GM18873 (cell line): ENCODE results near the gene SLC7A11.

Experiments
- ATAC-seq: cut with Tn5 transposase; IDR thresholded peaks from one replicate; pipeline ENCODE4 v1.9.1; 2021; ENCODE audit warnings: mild to moderate bottlenecking, moderate library complexity, moderate number of reproducible peaks; ENCODE audit not compliant: unreplicated experiment, low FRiP score

SLC7A11 gene

DNA sequence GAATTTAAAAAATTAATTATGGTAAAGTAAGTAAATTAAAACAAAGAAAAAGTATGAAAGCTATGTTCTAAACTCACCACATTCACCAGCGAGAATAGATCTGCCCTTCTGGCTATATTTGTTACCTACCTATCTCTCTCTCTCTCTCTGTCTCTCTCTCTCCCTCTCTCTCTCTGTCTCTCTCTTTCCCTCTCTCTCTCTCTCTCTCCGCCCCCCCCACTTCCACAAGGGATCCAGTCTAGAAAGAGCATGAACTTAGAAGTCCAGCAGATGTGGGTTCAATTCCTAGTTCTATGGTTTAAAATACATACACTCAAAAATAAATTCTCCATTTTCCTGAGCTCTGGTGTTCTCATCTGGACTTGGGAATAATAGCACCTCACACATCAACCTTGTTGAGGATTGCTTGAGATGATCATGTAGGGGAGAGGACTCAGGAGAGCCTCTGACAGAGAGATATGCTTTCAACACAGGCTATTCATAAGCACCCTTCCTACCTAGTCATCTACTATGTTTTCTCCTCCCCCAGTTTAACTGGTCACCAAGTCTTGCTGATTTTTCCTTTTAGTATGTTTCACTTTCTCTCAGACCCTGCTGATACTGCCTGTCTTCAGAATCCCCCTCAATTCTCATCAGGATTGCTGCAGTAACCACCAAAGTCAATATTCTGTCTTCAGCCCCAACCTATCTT lies 64.7 kb downstream of the SLC7A11 start:
- ATAC-seq, result peak; percentile 57

DNA sequence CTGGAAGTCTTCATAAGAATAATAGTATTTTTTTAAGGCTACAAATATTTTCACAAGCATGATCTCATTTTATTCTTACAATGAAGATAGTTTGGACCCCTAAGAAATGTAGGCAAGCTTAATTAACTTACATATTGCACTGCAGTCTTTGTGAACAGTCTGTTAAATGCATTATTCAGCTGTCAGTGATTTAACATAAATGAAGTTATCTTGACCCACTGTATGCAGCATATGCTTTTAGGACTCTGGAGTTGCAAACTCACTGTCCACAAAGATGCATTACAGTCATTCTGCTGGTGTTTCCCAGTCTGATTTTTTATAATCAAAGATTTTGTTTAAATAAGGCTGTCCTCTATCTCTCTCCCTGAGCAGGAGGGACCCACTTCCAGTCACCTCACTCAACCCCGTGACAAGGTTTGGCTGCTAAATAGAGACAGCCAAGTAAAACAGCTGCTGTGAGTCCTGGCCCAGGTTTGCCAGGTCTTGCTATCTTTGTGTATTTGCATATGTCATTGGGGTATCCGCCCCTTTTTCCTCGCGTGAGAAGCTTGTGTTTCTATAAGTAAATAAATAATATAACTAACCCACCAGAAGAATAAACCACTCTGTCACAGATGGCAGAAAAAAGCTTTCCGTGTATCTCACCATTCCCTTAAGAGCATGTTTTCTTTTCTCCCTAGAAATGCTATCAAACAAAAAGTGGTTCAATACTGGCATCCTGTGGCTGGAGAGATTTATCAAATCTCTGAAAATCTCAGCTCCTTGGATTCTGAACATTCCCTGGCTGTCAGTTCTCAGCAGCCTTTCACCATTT lies 67.0 kb downstream of the SLC7A11 start:
- no peak for ATAC-seq

- ATAC-seq, result no peak
These were observed 77.9 kb downstream of the SLC7A11 start for GRCh38 chr4:138164208-138164607.

- ATAC-seq, result no peak
These were observed 79.0 kb downstream of the SLC7A11 start for GRCh38 chr4:138163171-138163570.

DNA sequence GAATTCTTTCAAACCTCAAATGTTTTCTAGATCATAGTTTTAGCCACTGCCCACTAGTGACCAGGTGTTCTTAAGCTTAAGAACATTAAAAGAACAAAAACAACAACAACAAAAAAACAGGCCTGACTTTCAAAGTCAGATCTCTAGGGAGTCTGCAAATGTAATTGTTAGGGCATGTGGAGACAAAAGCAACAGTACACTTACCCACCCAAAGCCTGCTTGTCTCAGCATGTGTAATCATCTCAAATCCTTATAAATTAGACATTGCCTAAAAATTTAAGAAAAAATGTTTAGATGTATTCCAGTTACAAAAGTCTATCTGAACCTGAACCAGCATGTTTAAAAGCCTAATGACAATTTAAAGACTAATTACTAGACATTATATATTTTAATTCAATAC lies 79.9 kb downstream of the SLC7A11 start:
- no peak for ATAC-seq

DNA sequence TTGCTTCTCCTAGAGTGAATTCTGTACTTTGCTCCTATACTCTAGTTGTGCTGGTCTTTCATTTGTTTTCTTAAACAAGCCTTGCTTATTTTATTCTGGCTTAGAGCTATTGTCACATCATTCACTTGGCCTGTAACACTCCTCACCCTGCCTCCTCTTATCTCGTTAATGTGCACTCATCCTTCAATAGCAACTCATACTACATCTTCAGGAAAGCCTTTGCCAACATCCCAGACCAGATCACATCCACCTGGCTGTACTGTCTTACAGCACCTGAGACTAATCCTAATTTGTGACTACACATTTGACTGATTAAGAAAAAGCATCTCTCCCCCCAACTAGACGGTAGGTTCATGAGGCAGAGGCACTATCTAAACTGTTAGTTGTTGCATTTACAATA lies 80.8 kb downstream of the SLC7A11 start:
- ATAC-seq, result no peak

DNA sequence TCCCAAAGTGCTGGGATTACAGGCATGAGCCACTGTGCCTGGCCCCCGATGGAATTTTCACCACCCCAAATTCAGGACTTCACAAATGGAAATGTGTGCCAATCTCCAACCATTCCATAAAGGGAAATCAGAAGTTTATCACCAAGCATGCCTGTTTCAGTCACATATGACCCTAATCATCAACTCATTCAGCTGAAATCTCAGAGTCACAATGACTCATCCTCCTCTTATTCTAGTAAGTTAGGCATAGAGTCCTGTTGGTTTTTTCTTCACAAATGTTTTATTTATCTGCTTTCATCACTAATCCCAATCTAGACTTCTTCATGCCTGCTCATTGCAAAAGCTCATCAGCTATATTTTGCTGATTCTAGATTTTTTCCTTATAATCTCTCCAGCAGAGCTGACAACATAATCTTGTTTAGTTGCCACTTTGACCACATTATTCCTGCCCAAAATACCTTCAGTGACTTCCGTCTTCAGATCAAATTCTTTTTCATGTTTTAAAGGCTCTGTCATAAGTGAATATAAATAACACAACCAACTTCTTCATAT lies 83.3 kb downstream of the SLC7A11 start:
- ATAC-seq, result no peak

DNA sequence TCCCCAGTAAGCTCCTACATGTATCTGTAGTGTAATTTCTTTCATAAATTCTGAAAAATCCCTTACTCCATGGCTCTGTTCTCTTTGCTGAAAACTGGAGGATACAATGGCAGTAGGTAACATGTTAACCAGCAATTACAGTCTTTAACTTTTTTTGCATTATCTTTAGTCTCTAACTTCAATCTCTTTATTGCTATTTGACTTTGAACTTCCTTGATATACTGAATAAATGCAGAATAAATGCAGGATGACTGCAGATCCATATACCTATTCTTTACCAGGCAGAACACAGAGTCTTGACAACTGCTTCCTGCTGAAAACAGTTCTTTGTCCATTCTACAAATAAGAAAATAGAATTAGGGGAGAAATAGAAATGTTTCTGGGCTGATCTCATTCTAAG lies 101.3 kb downstream of the SLC7A11 start:
- no peak for ATAC-seq

GRCh38 chr4:138138774-138139173 lies 103.4 kb downstream of the SLC7A11 start:
- ATAC-seq, result no peak

DNA sequence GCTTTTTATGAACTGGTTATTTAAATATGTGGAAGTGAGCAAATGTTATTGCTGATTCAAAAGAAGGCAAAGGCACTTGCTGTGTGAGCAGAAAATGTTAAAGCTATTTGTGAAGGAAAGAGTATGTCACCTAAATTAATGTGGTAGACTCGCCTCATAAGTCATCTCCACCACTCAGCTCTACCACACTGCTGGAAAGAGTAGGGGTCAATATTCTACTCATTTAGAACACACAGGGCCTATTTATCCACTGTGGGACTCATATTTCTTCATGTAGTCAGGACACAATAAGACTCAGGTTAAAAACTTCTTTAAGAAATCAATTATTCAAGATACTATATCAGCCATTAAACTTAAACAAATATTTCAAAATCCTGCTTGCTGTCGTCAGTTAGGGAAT lies 106.5 kb downstream of the SLC7A11 start:
- no peak for ATAC-seq

GRCh38 chr4:138118270-138118669 lies 123.9 kb downstream of the SLC7A11 start:
- no peak for ATAC-seq

DNA sequence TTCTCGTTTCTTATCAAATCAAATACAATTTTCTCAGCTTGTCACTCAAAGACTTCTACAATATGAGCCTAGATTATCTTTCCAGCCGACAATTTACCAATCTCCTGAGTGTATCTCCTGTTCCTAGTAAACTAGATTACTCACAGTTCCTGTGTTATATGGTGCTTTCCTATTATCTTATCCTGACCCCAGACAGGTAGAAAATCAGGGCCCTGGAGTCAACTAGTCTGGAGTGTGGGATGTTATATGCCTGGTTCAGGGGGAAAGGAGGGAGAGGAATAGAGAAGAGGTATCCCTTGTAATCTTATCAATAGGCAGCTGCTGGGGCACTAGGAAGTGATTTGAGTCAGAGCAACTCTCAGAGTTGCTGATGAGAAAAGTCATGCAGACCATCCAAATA lies 127.1 kb downstream of the SLC7A11 start:
- ATAC-seq, result no peak

DNA sequence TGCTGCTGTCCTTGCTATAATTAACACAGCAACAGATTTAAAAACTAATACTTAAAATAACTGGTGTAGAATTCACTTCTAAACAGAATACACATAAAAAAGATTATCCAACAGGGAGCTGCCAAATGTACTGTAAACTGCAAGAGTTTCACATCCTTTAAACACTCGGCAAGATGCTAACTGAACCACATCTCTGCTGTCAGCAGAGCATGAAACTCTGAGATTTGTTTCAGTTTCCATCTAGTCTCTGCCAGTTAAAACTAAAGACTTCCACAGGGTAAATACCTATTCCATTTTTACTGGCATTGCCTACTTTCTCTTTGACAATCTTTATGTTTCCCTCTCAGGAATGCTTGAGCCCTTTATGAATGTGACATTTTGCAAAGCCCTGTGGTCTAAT lies 127.7 kb downstream of the SLC7A11 start:
- peak; percentile 100 for ATAC-seq
